ENCODE data around the gene ROBO2.

Gene ROBO2

DNA sequence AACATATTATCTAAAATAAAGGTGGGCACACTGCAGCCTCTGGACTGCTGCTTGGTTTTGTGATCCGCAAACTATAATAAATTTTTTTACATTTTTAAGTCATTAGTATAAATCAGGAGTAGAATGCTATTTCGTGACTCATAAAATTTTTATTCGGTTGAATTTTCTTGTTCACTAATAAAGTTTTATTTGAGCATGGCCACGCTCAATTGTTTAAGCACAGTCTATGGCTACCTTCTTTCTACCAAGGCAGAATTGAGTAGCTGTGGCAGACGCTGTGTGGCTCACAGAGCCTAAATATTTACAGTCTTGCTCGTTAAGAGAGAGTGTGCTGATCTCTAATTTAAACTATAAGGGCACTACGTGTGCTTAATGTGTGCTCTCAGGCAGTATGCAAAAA is 28.9 kb downstream of the ROBO2 start:
- TF ChIP-seq, protein P1, sequence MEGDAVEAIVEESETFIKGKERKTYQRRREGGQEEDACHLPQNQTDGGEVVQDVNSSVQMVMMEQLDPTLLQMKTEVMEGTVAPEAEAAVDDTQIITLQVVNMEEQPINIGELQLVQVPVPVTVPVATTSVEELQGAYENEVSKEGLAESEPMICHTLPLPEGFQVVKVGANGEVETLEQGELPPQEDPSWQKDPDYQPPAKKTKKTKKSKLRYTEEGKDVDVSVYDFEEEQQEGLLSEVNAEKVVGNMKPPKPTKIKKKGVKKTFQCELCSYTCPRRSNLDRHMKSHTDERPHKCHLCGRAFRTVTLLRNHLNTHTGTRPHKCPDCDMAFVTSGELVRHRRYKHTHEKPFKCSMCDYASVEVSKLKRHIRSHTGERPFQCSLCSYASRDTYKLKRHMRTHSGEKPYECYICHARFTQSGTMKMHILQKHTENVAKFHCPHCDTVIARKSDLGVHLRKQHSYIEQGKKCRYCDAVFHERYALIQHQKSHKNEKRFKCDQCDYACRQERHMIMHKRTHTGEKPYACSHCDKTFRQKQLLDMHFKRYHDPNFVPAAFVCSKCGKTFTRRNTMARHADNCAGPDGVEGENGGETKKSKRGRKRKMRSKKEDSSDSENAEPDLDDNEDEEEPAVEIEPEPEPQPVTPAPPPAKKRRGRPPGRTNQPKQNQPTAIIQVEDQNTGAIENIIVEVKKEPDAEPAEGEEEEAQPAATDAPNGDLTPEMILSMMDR (IDR thresholded peaks at IDR 0.05): no peak

DNA sequence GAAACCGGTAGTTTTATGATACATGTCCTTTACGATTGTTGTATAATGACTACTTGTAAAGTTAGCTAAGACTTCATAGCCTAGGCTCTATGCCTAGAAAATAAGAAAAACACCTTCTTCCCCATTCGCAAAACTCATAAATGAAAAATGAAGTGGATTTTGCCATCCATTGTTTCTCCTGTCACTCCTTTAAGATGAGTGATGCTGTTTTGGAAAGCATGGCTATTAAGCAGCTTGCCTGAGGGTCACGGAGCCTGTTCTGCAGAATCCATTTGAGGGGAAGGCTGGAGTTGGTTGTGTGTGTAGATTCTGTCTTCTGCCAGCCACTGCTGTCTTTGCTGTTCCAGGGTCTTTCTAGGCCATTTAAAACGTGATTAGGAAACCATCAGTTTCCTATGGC is 31.5 kb downstream of the ROBO2 start:
- TF ChIP-seq, protein P1 (IDR thresholded peaks at IDR 0.05): no peak

DNA sequence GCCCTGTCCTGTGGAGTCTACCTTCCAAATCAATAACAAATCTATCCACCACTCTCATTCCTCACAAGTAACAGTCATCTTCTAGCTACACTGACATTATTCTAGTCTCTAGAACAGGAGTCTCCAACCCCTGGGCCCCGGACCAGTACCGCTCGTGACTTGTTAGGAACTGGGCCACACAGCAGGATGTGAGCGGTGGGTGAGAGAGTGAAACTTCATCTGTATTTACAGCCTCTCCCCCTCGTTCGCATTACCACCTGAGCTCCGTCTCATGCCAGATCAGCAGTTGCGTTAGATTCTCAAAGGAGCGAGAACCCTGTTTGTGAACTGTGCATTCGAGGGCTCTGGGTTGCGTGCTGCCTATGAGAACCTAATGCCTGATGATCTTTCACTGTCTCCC is 31.9 kb downstream of the ROBO2 start:
- TF ChIP-seq, protein P1 (IDR thresholded peaks at IDR 0.05): no peak

DNA sequence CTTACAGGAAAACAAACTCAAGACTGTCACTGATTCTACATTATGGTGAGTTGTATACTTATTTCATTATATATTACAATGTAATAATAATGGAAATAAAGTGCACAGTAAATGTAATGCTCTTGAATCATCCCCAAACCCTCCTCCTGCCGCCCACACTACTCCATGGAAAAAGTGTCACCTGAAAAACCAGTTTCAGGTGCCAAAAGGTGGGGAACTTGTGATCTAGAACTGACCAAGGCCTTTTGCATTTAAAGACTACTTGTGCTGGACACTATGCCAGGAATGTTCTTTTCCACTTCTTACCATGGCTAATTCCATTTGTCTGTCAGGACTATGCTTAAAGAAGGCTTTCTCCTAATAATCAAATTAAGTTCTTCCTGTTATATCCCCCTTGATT is 32.3 kb downstream of the ROBO2 start:
- TF ChIP-seq, protein P1 (IDR thresholded peaks at IDR 0.05): no peak

DNA sequence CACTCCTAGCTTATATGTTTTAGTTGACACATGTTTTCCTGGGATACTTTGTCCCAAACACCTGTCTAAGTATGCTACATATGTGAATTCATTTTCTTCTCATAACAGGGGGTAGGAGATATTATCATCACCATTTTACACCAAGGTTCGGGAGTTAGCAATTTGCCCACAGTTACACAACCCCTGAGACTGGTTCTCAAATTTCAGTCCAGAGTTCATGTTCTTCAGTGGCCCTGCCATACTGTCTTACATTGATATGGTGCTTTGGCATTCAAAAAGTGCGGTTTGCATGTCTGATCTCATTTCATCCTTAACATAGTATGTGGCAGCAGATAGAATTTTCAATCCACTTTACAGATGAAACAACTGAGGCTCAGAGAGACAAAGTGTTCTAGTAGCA is 38.4 kb downstream of the ROBO2 start:
- TF ChIP-seq, protein P1 (IDR thresholded peaks at IDR 0.05): no peak

DNA sequence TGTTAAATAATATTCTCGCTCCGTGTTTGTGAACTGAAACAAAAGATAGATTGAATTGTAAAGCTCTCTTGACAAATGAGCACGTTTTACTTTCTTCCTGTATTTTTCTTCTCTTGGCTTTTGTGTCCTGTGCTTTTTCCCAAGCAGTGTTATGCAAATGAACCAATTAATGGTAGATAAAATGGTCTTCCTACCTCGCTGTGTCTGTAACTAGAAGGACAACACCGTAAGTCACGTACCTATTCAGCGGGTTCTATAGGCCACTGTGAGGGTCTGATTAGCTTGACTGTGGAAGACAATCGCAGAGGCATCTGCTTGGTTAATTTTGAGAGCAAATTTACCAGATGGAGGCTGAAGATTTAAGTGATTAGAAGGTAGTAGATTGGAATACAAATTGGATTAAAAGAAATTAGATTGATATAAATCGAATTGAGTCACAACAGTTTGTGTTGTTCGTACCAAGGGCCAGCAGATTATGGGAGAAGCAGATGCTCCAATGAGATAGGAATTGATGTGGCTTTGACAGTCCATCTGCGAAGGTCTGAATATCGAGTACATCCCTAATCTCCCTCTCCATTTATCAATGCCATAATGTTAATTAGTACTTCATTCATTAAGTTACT is 40.2 kb downstream of the ROBO2 start:
- TF ChIP-seq, protein P1 (IDR thresholded peaks at IDR 0.05): no peak

DNA sequence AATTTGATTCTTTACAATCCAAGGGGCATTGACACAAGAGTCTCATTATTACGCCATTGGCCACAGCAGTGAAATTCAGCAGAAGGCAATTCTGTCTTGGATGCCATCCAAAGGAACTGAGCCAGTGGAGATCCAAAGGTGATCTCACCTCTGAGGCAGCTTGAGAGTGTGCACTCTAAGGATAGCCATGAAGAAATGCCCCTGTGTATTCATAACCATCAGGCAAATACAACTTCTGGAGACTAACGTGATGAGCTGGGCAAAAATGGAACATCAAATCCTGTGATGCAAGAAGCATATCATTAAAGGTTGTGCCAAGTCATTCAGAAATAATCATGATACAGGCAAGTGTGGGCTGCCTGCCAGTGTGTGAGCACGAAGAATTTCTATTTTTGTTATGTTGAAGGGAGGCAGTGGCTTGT is 41.4 kb downstream of the ROBO2 start:
- TF ChIP-seq, protein P1 (IDR thresholded peaks at IDR 0.05): no peak

DNA sequence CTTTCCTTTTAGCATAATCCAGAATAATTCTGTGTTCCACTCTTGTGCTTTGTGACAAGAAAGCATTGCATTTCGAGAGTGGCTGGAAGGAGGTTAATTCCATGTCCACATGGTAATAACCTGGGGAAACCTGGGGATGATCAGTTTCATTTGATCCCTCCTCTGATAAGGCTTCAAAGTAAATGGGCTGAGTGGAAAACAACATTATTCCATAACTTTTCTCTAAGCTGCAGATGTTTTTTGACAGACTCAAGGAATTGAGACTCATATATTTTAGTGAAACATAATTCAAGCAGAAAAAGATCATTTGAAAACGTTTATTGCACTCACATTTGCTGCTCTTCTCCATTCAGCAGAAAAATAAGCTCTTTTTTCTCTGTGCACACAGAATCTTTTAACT is 44.6 kb downstream of the ROBO2 start:
- TF ChIP-seq, protein P1 (IDR thresholded peaks at IDR 0.05): no peak
